ENCODE data around the gene PACRG. TPM values are rescaled to one million over a fixed set of nuclear protein-coding genes. Genes with fewer than 3 reads are reported as not detected.

Gene PACRG
- total RNA-seq, 4 donors from 2014 or later, result 1.5 to 10.4 (median 2.1) TPM

DNA sequence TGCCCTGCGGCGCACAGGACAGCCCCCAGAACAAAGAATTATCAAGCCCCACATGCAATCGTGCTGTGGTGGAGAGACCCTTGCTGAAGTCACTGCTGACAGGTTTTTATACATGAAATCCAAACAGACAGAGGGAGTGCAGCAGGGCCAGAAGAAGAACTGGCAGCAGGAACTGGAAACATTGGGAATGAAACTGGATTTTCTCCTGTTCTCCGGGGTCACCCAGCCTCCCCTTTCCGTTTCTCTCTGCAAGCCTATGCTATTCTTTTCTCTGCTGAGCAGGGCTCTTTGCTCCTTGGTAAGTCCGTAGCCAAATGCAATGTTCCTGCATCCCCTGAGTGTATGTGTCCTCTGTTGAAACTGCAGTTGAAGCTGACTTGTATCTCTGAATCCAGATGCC, 623.2 kb downstream of the PACRG start:
- no peak for TF ChIP-seq POLR2A (IDR thresholded peaks at IDR 0.05)
- WGBS, 2 donors, result 55 to 63% methylated on average over 6 of the region's 6 CpGs
- no peak for DNase-seq (ENCODE audit: low spot score in 2 of 2)
- H3K36me3 ChIP-seq, result no peaks in the 10 kb centered on the region
- H3K27me3 ChIP-seq, result no peaks in the 10 kb centered on the region
- H3K9me3 ChIP-seq, result no peaks in the 10 kb centered on the region
- no peak overlapping the region for H3K4me3 ChIP-seq
- peaks cover 0 to 93% (median 36%) of the 10 kb centered on the region in 4 donors for H3K4me1 ChIP-seq
- peak overlapping the region; percentile 73 to 92 (median 84) for H3K27ac ChIP-seq

DNA sequence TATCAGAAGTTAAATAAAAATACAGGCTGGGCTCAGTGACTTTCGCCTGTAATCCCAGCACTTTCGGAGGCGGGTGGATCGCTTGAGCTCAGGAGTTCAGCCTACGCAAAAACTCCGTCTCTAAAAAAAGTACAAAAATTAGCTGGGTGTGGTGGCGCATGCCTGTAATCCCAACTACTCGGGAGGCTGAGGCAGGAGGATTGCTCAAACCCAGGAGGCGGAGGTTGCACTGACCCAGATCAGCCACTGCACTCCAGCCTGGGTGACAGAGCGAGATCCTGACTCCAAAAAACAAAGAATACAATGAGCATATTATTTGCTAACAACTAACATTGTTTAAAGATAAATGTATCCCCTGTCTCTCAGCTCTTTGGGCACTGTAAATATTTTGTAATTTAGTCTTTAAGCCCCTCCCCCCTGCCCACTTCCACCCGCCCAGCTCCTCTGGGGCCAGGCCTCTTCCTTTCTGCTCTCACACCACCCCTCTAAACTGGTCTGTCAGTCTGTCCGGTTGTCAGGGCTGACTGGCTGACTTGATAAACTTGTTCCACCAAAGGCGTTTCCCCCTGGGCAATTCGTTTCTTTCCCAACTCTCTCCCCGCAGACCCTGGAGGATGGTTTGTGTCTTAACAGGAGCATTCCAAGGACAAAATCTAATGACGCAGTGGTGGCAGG, 624.4 kb downstream of the PACRG start:
- H3K27ac ChIP-seq, result peak overlapping the region; percentile 73 to 92 (median 84)
- DNase-seq (ENCODE audit: low spot score in 2 of 2), result no peak
- TF ChIP-seq, protein P1, sequence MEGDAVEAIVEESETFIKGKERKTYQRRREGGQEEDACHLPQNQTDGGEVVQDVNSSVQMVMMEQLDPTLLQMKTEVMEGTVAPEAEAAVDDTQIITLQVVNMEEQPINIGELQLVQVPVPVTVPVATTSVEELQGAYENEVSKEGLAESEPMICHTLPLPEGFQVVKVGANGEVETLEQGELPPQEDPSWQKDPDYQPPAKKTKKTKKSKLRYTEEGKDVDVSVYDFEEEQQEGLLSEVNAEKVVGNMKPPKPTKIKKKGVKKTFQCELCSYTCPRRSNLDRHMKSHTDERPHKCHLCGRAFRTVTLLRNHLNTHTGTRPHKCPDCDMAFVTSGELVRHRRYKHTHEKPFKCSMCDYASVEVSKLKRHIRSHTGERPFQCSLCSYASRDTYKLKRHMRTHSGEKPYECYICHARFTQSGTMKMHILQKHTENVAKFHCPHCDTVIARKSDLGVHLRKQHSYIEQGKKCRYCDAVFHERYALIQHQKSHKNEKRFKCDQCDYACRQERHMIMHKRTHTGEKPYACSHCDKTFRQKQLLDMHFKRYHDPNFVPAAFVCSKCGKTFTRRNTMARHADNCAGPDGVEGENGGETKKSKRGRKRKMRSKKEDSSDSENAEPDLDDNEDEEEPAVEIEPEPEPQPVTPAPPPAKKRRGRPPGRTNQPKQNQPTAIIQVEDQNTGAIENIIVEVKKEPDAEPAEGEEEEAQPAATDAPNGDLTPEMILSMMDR (IDR thresholded peaks at IDR 0.05), result no peak
- TF ChIP-seq POLR2A (IDR thresholded peaks at IDR 0.05) (peak in 1 of 2 donors; percentile 34), EP300 (IDR thresholded peaks at IDR 0.05) (no peak)
- H3K4me3 ChIP-seq, result no peak overlapping the region
- no peaks in the 10 kb centered on the region for H3K27me3 ChIP-seq
- no peaks in the 10 kb centered on the region for H3K36me3 ChIP-seq
- H3K9me3 ChIP-seq, result no peaks in the 10 kb centered on the region
- peaks cover 0 to 87% (median 33%) of the 10 kb centered on the region in 4 donors for H3K4me1 ChIP-seq
- WGBS, 2 donors, result 65 to 67% methylated on average over 16 of the region's 16 CpGs

DNA sequence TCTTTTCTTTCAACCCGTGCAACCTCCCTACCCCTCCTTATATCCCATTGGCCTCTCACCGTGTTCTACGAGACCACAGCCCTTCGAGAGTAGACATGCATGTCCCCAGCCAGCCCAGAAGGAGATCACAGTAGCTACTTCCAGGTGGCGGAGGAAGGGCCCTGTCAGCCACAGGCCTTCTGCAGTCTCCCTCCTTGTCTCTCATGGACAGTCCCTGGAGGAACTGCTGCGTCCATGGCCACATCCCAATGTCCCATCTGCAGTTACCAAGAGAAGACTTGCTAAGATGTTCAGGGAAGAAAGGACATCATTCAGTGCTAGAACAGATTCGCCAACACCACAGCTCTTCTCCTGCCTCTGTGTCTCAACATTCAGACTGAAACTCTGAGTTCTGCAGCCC, 625.2 kb downstream of the PACRG start:
- Histone ChIP-seq H3K4me1 (peaks cover 0 to 84% (median 34%) of the 10 kb centered on the region in 4 donors), H3K4me3 (no peak overlapping the region), H3K27ac (peak overlapping the region; percentile 5 to 92 (median 82)), H3K36me3 (no peaks in the 10 kb centered on the region), H3K27me3 (no peaks in the 10 kb centered on the region), H3K9me3 (no peaks in the 10 kb centered on the region)
- no peak for DNase-seq (ENCODE audit: low spot score in 2 of 2)
- TF ChIP-seq POLR2A (IDR thresholded peaks at IDR 0.05), result no peak
- TF ChIP-seq, protein P1 (IDR thresholded peaks at IDR 0.05), result no peak
- no peak for TF ChIP-seq EP300 (IDR thresholded peaks at IDR 0.05)
- 85 to 86% methylated on average over 7 of the region's 7 CpGs for WGBS, 2 donors

DNA sequence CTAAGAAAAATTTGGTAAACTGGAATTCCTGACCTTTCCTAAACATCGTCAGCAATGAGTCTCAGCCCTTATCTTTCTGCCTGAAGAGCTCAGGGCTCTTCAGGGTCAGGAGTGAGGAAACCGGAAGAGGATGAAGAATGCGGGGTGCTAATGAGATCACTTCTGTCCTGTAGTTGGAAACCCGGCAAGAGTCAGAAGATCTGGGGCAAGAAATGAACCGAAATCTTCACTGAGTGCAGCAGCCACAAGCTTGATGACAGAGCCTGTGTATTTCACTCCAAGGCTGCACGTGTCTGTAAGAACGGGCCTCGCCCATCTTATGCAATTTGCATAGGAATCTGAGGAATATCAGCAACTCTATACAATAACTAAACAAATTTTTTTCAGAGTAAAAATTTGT, 626.3 kb downstream of the PACRG start:
- Histone ChIP-seq H3K27ac (peak overlapping the region; percentile 56 to 92 (median 78)), H3K27me3 (no peaks in the 10 kb centered on the region), H3K4me3 (no peak overlapping the region), H3K9me3 (no peaks in the 10 kb centered on the region), H3K36me3 (no peaks in the 10 kb centered on the region), H3K4me1 (peaks cover 0 to 75% (median 29%) of the 10 kb centered on the region in 4 donors)
- TF ChIP-seq EP300 (IDR thresholded peaks at IDR 0.05) (peak in 1 of 2 donors; percentile 59), POLR2A (IDR thresholded peaks at IDR 0.05) (no peak)
- WGBS, 2 donors, result 34 to 40% methylated on average over 8 of the region's 8 CpGs
- no peak for DNase-seq (ENCODE audit: low spot score in 2 of 2)

DNA sequence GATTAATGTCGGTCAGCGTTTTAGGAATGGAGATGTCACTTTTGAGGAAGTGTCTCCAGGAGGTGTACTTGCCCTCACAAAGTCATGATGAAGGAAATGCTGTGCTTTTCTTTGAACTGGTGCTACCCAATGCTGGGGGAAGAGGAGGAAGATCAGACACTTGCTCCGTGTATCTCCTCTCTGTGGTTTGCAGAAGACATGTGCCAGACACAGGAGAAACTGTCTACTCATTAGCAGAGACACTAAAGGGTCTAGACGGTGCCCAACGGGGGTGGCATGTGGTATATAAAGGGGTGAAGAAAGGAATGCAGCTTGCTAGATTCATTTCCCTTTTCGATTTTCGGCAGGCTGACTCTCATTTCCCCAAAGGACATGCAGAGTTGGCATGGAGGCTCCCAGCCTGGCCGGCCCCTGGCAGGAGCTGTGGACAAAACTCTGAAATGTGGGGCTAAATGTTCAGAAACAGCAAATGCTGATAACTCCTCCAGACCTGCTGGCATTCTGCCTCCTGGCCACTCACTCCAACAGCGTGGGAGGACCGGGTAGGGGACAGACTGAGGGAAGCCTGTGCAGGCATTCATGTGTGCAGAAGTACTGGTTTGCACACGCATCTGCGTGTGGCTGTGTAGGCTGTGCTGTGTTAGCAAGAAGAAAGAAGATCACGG, 627.1 kb downstream of the PACRG start:
- 18 to 29% methylated on average over 13 of the region's 13 CpGs for WGBS, 2 donors
- Histone ChIP-seq H3K27ac (peak overlapping the region; percentile 56 to 92 (median 78)), H3K36me3 (no peaks in the 10 kb centered on the region), H3K27me3 (no peaks in the 10 kb centered on the region), H3K4me1 (peaks cover 0 to 69% (median 25%) of the 10 kb centered on the region in 4 donors), H3K9me3 (no peaks in the 10 kb centered on the region), H3K4me3 (peak overlapping the region in 2 of 4 donors; percentile 6 to 27)
- DNase-seq (ENCODE audit: low spot score in 2 of 2), result peak in 1 of 2 donors; percentile 22
- TF ChIP-seq POLR2A (IDR thresholded peaks at IDR 0.05) (peak in 1 of 2 donors; percentile 6), EP300 (IDR thresholded peaks at IDR 0.05) (peak in 1 of 2 donors; percentile 69)
- TF ChIP-seq, protein P1 (IDR thresholded peaks at IDR 0.05), result no peak
